Measurements from ENCODE around the gene CADPS. TPM values are rescaled to one million over a fixed set of nuclear protein-coding genes. Genes with fewer than 3 reads are reported as not detected.

The CADPS gene
- total and polyA plus RNA-seq, 2 experiments from 2014 or later = 2.8 to 8.1 TPM

- Histone ChIP-seq H3K9me3 (ENCODE audit: low read depth) (no peaks in the 10 kb centered on the region), H3K79me2 (no peaks in the 10 kb centered on the region), H3K27me3 (no peaks in the 10 kb centered on the region), H3K9me2 (replicated peaks; ENCODE audit: insufficient read depth) (no peaks in the 10 kb centered on the region), H4K20me1 (ENCODE audit: insufficient read depth, poor library complexity, severe bottlenecking) (no peaks in the 10 kb centered on the region), H2AFZ (no peak overlapping the region), H3K4me2 (no peak overlapping the region), H3K4me3 (no peak overlapping the region), H3K27ac (no peak overlapping the region), H3K36me3 (replicated peaks; ENCODE audit: insufficient read depth, low read depth) (no peaks in the 10 kb centered on the region), H3K4me1 (ENCODE audit: insufficient read depth) (no peaks in the 10 kb centered on the region)
- TF ChIP-seq, protein P1, sequence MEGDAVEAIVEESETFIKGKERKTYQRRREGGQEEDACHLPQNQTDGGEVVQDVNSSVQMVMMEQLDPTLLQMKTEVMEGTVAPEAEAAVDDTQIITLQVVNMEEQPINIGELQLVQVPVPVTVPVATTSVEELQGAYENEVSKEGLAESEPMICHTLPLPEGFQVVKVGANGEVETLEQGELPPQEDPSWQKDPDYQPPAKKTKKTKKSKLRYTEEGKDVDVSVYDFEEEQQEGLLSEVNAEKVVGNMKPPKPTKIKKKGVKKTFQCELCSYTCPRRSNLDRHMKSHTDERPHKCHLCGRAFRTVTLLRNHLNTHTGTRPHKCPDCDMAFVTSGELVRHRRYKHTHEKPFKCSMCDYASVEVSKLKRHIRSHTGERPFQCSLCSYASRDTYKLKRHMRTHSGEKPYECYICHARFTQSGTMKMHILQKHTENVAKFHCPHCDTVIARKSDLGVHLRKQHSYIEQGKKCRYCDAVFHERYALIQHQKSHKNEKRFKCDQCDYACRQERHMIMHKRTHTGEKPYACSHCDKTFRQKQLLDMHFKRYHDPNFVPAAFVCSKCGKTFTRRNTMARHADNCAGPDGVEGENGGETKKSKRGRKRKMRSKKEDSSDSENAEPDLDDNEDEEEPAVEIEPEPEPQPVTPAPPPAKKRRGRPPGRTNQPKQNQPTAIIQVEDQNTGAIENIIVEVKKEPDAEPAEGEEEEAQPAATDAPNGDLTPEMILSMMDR (IDR thresholded peaks at IDR 0.05; ENCODE audit: poor library complexity) = no peak
- TF ChIP-seq EZH2phosphoT487 (IDR thresholded peaks at IDR 0.05; ENCODE audit: low read depth, severe bottlenecking, unreplicated experiment) (no peak), EZH2 (IDR thresholded peaks at IDR 0.05; ENCODE audit: borderline replicate concordance) (no peak)
- DNase-seq (ENCODE audit: low spot score) = no peak
These were observed 36.3 kb upstream of the CADPS start for GRCh38 chr3:62911526-62911925.

- H3K27ac ChIP-seq = no peak overlapping the region
- H3K9me2 ChIP-seq (replicated peaks; ENCODE audit: insufficient read depth) = no peaks in the 10 kb centered on the region
- no peak overlapping the region for H3K4me2 ChIP-seq
- no peak overlapping the region for H2AFZ ChIP-seq
- H3K4me3 ChIP-seq = no peak overlapping the region
- H3K27me3 ChIP-seq = peaks cover 8% of the 10 kb centered on the region
- no peaks in the 10 kb centered on the region for H3K9me3 ChIP-seq (ENCODE audit: low read depth)
- no peak for TF ChIP-seq EZH2 (IDR thresholded peaks at IDR 0.05; ENCODE audit: borderline replicate concordance)
- TF ChIP-seq, protein P1 (IDR thresholded peaks at IDR 0.05; ENCODE audit: poor library complexity) = no peak
- TF ChIP-seq EZH2phosphoT487 (IDR thresholded peaks at IDR 0.05; ENCODE audit: low read depth, severe bottlenecking, unreplicated experiment) = no peak
- H3K4me1 ChIP-seq (ENCODE audit: insufficient read depth) = no peaks in the 10 kb centered on the region
- H3K36me3 ChIP-seq (replicated peaks; ENCODE audit: insufficient read depth, low read depth) = no peaks in the 10 kb centered on the region
- no peaks in the 10 kb centered on the region for H4K20me1 ChIP-seq (ENCODE audit: insufficient read depth, poor library complexity, severe bottlenecking)
- no peak for DNase-seq (ENCODE audit: low spot score)
- H3K79me2 ChIP-seq = no peaks in the 10 kb centered on the region
These were observed 30.1 kb upstream of the CADPS start for GRCh38 chr3:62905331-62905730.

GRCh38 chr3:62898530-62899496 is 23.6 kb upstream of the CADPS start:
- DNase-seq (ENCODE audit: low spot score) = peak; percentile 13
- WGBS (ENCODE audit: low lambda C conversion rate, missing lambda C conversion rate) = 57% methylated on average over 2 of the region's 2 CpGs
- H3K9me3 ChIP-seq (ENCODE audit: low read depth) = no peaks in the 10 kb centered on the region

More at GRCh38 chr3:62898530-62899496, 23.6 kb upstream of the CADPS start:
- Histone ChIP-seq H3K4me3 (no peak overlapping the region), H3K4me1 (ENCODE audit: insufficient read depth) (no peaks in the 10 kb centered on the region), H4K20me1 (ENCODE audit: insufficient read depth, poor library complexity, severe bottlenecking) (no peaks in the 10 kb centered on the region), H3K27me3 (peaks cover 8% of the 10 kb centered on the region), H3K4me2 (no peak overlapping the region), H3K27ac (no peak overlapping the region), H2AFZ (no peak overlapping the region), H3K36me3 (replicated peaks; ENCODE audit: insufficient read depth, low read depth) (no peaks in the 10 kb centered on the region), H3K79me2 (no peaks in the 10 kb centered on the region), H3K9me2 (replicated peaks; ENCODE audit: insufficient read depth) (no peaks in the 10 kb centered on the region)
- TF ChIP-seq EZH2phosphoT487 (IDR thresholded peaks at IDR 0.05; ENCODE audit: low read depth, severe bottlenecking, unreplicated experiment) (no peak), EZH2 (IDR thresholded peaks at IDR 0.05; ENCODE audit: borderline replicate concordance) (no peak)
- TF ChIP-seq, protein P1 (IDR thresholded peaks at IDR 0.05; ENCODE audit: poor library complexity) = no peak

Data from hepatocyte (in vitro differentiated cells).